A549 (cell line): ENCODE results near the gene CWC15.
"Not testable (repeated sequence)": the region's sequence is repeated elsewhere in the genome, so short reads cannot be mapped to it uniquely, and the experiment has no call there.

Experiments
- CEBPB ChIP-seq, 2 experiments: fragments of >200 bp in 1 of 2; sonication (Bioruptor Twin) in 1 of 2; formaldehyde crosslinking in 1 of 2; IDR thresholded peaks; 2 replicates each; pipeline ENCODE4 v1.6.1; 2012 to 2016
- CTCF ChIP-seq: fragments of >200 bp; sonication (Bioruptor Twin); formaldehyde crosslinking; IDR thresholded peaks from 3 replicates; pipeline ENCODE4 v1.5.1; 2016
- E2F6 ChIP-seq: IDR thresholded peaks from 2 replicates; pipeline ENCODE4 v1.6.1; 2012; ENCODE audit warnings: low read depth, borderline replicate concordance
- EHF ChIP-seq: fragments of 250-450 bp; sonication (Bioruptor Pico); IDR thresholded peaks from 2 replicates; pipeline ENCODE4 v1.5.0; 2020; ENCODE audit warnings: mild to moderate bottlenecking
- KDM1A ChIP-seq: fragments of 200-600 bp; sonication (generic); IDR thresholded peaks from 2 replicates; pipeline ENCODE4 v1.6.1; 2016; ENCODE audit warnings: low read depth, mild to moderate bottlenecking
- TF ChIP-seq, protein P1 (sequence below): IDR thresholded peaks from 2 replicates; pipeline ENCODE4 v1.6.1; 2012

- not testable (repeated sequence) for TF ChIP-seq CTCF; EHF; CEBPB (IDR thresholded peaks at IDR 0.05); E2F6; KDM1A
- TF ChIP-seq, protein P1, sequence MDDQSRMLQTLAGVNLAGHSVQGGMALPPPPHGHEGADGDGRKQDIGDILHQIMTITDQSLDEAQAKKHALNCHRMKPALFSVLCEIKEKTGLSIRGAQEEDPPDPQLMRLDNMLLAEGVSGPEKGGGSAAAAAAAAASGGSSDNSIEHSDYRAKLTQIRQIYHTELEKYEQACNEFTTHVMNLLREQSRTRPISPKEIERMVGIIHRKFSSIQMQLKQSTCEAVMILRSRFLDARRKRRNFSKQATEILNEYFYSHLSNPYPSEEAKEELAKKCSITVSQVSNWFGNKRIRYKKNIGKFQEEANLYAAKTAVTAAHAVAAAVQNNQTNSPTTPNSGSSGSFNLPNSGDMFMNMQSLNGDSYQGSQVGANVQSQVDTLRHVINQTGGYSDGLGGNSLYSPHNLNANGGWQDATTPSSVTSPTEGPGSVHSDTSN: not testable (repeated sequence)
Observed at GRCh38 chr11:94932072-94932471, 41.3 kb downstream of the CWC15 start.
